Activated CD4-positive, alpha-beta T cell treated with anti-CD3 and anti-CD28 coated beads, Interleukin-2, amount 10 ng/mL, durations not matched to agents 7 days and 5 days (primary cell): ENCODE results near the gene PSD2. TPM values are rescaled to one million over a fixed set of nuclear protein-coding genes. Genes with fewer than 3 reads are reported as not detected.

Experiments used
- CTCF ChIA-PET: fragments of 350-600 bp; sonication (Branson Sonifier 250); formaldehyde crosslinking; loops from one replicate; lab custom pipeline; 2021; ENCODE audit warnings: antibody characterized with exemption; lab: Charles Lee
- POLR2A ChIA-PET: fragments of 350-600 bp; sonication (Branson Sonifier 250); formaldehyde crosslinking; loops from one replicate; lab custom pipeline; 2021; ENCODE audit warnings: antibody characterized with exemption; lab: Charles Lee
- DNase-seq: peaks from one replicate; pipeline ENCODE4 v3.0.0-alpha.2; 2020
- H3K27ac Mint-ChIP-seq: one replicate; pipeline ENCODE4 v1.8.0; 2021; ENCODE audit warnings: mild to moderate bottlenecking, moderate library complexity, mixed read lengths
- H3K27me3 Mint-ChIP-seq: one replicate; pipeline ENCODE4 v1.8.0; 2021; ENCODE audit warnings: mixed read lengths
- H3K36me3 Mint-ChIP-seq: one replicate; pipeline ENCODE4 v1.8.0; 2021; ENCODE audit warnings: low read depth, mixed read lengths
- H3K4me1 Mint-ChIP-seq: one replicate; pipeline ENCODE4 v1.8.0; 2021; ENCODE audit warnings: mixed read lengths
- H3K4me3 Mint-ChIP-seq: one replicate; pipeline ENCODE4 v1.8.0; 2021; ENCODE audit warnings: mild to moderate bottlenecking, moderate library complexity, mixed read lengths
- H3K9me3 Mint-ChIP-seq: one replicate; pipeline ENCODE4 v1.8.0; 2021; ENCODE audit warnings: mixed read lengths
- total RNA-seq, 2 experiments: library from RNA; stranded (reverse); gene quantifications; one replicate each; pipeline ENCODE4 v1.2.3, GENCODE V29; 2021

Gene PSD2
- total RNA-seq, 2 experiments from 2014 or later, result not detected

- Mint-ChIP-seq H3K36me3 (no peaks in the 10 kb centered on the region), H3K27me3 (peaks cover 19% of the 10 kb centered on the region), H3K27ac (no peak overlapping the region), H3K4me3 (no peak overlapping the region), H3K9me3 (no peaks in the 10 kb centered on the region), H3K4me1 (peaks cover 6% of the 10 kb centered on the region)
- ChIA-PET CTCF (interaction anchor here (1.1 to 1.3 kb wide), 2 partner anchors 86 to 117 kb away, joined by 3 to 4 read pairs; no protein-coding TSS in a partner anchor), POLR2A (no interaction called here)
- no peak for DNase-seq
Observed at GRCh38 chr5:139851558-139851957, 56.0 kb downstream of the PSD2 start.

- Mint-ChIP-seq H3K9me3 (no peaks in the 10 kb centered on the region), H3K27me3 (peaks cover 13% of the 10 kb centered on the region), H3K4me1 (peaks cover 4% of the 10 kb centered on the region), H3K27ac (no peak overlapping the region), H3K4me3 (no peak overlapping the region), H3K36me3 (no peaks in the 10 kb centered on the region)
- ChIA-PET CTCF (interaction anchor here (1.1 to 1.3 kb wide), 2 partner anchors 87 to 116 kb away, joined by 3 to 4 read pairs; no protein-coding TSS in a partner anchor), POLR2A (no interaction called here)
- DNase-seq, result no peak
Observed at GRCh38 chr5:139852696-139853095, 57.1 kb downstream of the PSD2 start.

GRCh38 chr5:139854029-139854605, 58.5 kb downstream of the PSD2 start:
- Mint-ChIP-seq H3K4me3 (no peak overlapping the region), H3K36me3 (no peaks in the 10 kb centered on the region), H3K4me1 (no peaks in the 10 kb centered on the region), H3K9me3 (no peaks in the 10 kb centered on the region), H3K27ac (no peak overlapping the region), H3K27me3 (peaks cover 8% of the 10 kb centered on the region)
- CTCF ChIA-PET, result interaction anchor here (0.9 to 1.7 kb wide), 2 partner anchors 12 to 40 kb away, joined by 3 to 5 read pairs; no protein-coding TSS in a partner anchor
- DNase-seq, result no peak
- POLR2A ChIA-PET, result no interaction called here

- no peak overlapping the region for H3K27ac Mint-ChIP-seq
- H3K4me1 Mint-ChIP-seq, result no peaks in the 10 kb centered on the region
- no peak overlapping the region for H3K4me3 Mint-ChIP-seq
- H3K27me3 Mint-ChIP-seq, result peaks cover 1% of the 10 kb centered on the region
- CTCF ChIA-PET, result interaction anchor here (0.5 to 2.2 kb wide), 5 partner anchors 13 to 251 kb away, joined by 3 to 7 read pairs (median 4); no protein-coding TSS in a partner anchor
- H3K9me3 Mint-ChIP-seq, result no peaks in the 10 kb centered on the region
- DNase-seq, result no peak
- no peaks in the 10 kb centered on the region for H3K36me3 Mint-ChIP-seq
- POLR2A ChIA-PET, result no interaction called here
Observed at GRCh38 chr5:139854953-139855352, 59.3 kb downstream of the PSD2 start.

- ChIA-PET CTCF (interaction anchor here (0.5 to 2.2 kb wide), 5 partner anchors 13 to 252 kb away, joined by 3 to 7 read pairs (median 4); no protein-coding TSS in a partner anchor), POLR2A (no interaction called here)
- no peaks in the 10 kb centered on the region for H3K9me3 Mint-ChIP-seq
- no peak overlapping the region for H3K4me3 Mint-ChIP-seq
- H3K36me3 Mint-ChIP-seq, result no peaks in the 10 kb centered on the region
- no peaks in the 10 kb centered on the region for H3K27me3 Mint-ChIP-seq
- DNase-seq, result no peak
- no peaks in the 10 kb centered on the region for H3K4me1 Mint-ChIP-seq
- H3K27ac Mint-ChIP-seq, result no peak overlapping the region
Observed at GRCh38 chr5:139855451-139855850, 59.8 kb downstream of the PSD2 start.

GRCh38 chr5:139855946-139856540, 60.4 kb downstream of the PSD2 start:
- Mint-ChIP-seq H3K27me3 (no peaks in the 10 kb centered on the region), H3K4me3 (no peak overlapping the region), H3K36me3 (no peaks in the 10 kb centered on the region), H3K9me3 (no peaks in the 10 kb centered on the region), H3K4me1 (no peaks in the 10 kb centered on the region), H3K27ac (no peak overlapping the region)
- ChIA-PET CTCF (interaction anchor here (1.0 to 2.2 kb wide), 3 partner anchors 69 to 111 kb away, joined by 3 to 7 read pairs (median 4); no protein-coding TSS in a partner anchor), POLR2A (no interaction called here)
- no peak for DNase-seq

- no peak for DNase-seq
- Mint-ChIP-seq H3K4me1 (no peaks in the 10 kb centered on the region), H3K27ac (no peak overlapping the region), H3K9me3 (no peaks in the 10 kb centered on the region), H3K4me3 (no peak overlapping the region), H3K27me3 (no peaks in the 10 kb centered on the region), H3K36me3 (no peaks in the 10 kb centered on the region)
- CTCF ChIA-PET, result interaction anchor here (1.2 to 2.2 kb wide), 2 partner anchors 70 to 91 kb away, joined by 3 to 7 read pairs; no protein-coding TSS in a partner anchor
- POLR2A ChIA-PET, result no interaction called here
Observed at GRCh38 chr5:139856714-139857113, 61.1 kb downstream of the PSD2 start.

GRCh38 chr5:139859013-139859412, 63.4 kb downstream of the PSD2 start:
- H3K4me1 Mint-ChIP-seq, result no peaks in the 10 kb centered on the region
- H3K27ac Mint-ChIP-seq, result no peak overlapping the region
- ChIA-PET CTCF (interaction anchor here (0.6 to 1.3 kb wide), 2 partner anchors 94 to 196 kb away, joined by 3 to 4 read pairs; no protein-coding TSS in a partner anchor), POLR2A (no interaction called here)
- no peak for DNase-seq
- H3K27me3 Mint-ChIP-seq, result no peaks in the 10 kb centered on the region
- no peaks in the 10 kb centered on the region for H3K9me3 Mint-ChIP-seq
- H3K4me3 Mint-ChIP-seq, result no peak overlapping the region
- H3K36me3 Mint-ChIP-seq, result no peaks in the 10 kb centered on the region

GRCh38 chr5:139861021-139861888, 65.6 kb downstream of the PSD2 start:
- POLR2A ChIA-PET, result no interaction called here
- CTCF ChIA-PET, result interaction anchor here (1.0 to 4.7 kb wide), 3 partner anchors 11 to 74 kb away, joined by 3 to 19 read pairs (median 8); no protein-coding TSS in a partner anchor
- no peaks in the 10 kb centered on the region for H3K36me3 Mint-ChIP-seq
- no peak overlapping the region for H3K27ac Mint-ChIP-seq
- no peaks in the 10 kb centered on the region for H3K9me3 Mint-ChIP-seq
- DNase-seq, result no peak
- no peaks in the 10 kb centered on the region for H3K4me1 Mint-ChIP-seq
- no peak overlapping the region for H3K4me3 Mint-ChIP-seq
- H3K27me3 Mint-ChIP-seq, result peaks cover 2% of the 10 kb centered on the region

- Mint-ChIP-seq H3K36me3 (no peaks in the 10 kb centered on the region), H3K4me1 (no peaks in the 10 kb centered on the region), H3K4me3 (no peak overlapping the region), H3K9me3 (no peaks in the 10 kb centered on the region), H3K27me3 (peaks cover 4% of the 10 kb centered on the region), H3K27ac (no peak overlapping the region)
- ChIA-PET CTCF (interaction anchor here (4.7 kb wide), 1 partner anchor 75 kb away, joined by 19 read pairs; no protein-coding TSS in a partner anchor), POLR2A (no interaction called here)
- no peak for DNase-seq
Observed at GRCh38 chr5:139861889-139862207, 66.2 kb downstream of the PSD2 start.

GRCh38 chr5:139862313-139862712, 66.7 kb downstream of the PSD2 start:
- Mint-ChIP-seq H3K4me3 (no peak overlapping the region), H3K36me3 (no peaks in the 10 kb centered on the region), H3K27ac (no peak overlapping the region), H3K4me1 (no peaks in the 10 kb centered on the region), H3K9me3 (no peaks in the 10 kb centered on the region), H3K27me3 (peaks cover 8% of the 10 kb centered on the region)
- ChIA-PET POLR2A (no interaction called here), CTCF (interaction anchor here (1.1 to 4.7 kb wide), 2 partner anchors 75 to 97 kb away, joined by 3 to 19 read pairs; no protein-coding TSS in a partner anchor)
- DNase-seq, result no peak

- no peaks in the 10 kb centered on the region for H3K9me3 Mint-ChIP-seq
- ChIA-PET CTCF (interaction anchor here (0.8 to 4.7 kb wide), 6 partner anchors 13 to 1781 kb away, joined by 3 to 19 read pairs (median 3); no protein-coding TSS in a partner anchor), POLR2A (no interaction called here)
- H3K27me3 Mint-ChIP-seq, result peaks cover 8% of the 10 kb centered on the region
- H3K4me1 Mint-ChIP-seq, result no peaks in the 10 kb centered on the region
- H3K27ac Mint-ChIP-seq, result no peak overlapping the region
- no peaks in the 10 kb centered on the region for H3K36me3 Mint-ChIP-seq
- no peak for DNase-seq
- H3K4me3 Mint-ChIP-seq, result no peak overlapping the region
Observed at GRCh38 chr5:139862803-139863202, 67.2 kb downstream of the PSD2 start.
